Measurements from ENCODE around the gene CNTNAP5.

The CNTNAP5 gene

GRCh38 chr2:124572934-124573634 lies 548.0 kb downstream of the CNTNAP5 start:
- no peak for DNase-seq (ENCODE audit: low read depth)
- no peak for TF ChIP-seq CTCF (conservative IDR thresholded peaks at IDR 0.05; ENCODE audit: low read depth, low read length)
- H3K4me3 ChIP-seq (ENCODE audit: low read length) = no peak overlapping the region

GRCh38 chr2:124575497-124575896 lies 550.4 kb downstream of the CNTNAP5 start:
- TF ChIP-seq CTCF (conservative IDR thresholded peaks at IDR 0.05; ENCODE audit: low read depth, low read length) = no peak
- DNase-seq (ENCODE audit: low read depth) = no peak
- no peak overlapping the region for H3K4me3 ChIP-seq (ENCODE audit: low read length)

DNA sequence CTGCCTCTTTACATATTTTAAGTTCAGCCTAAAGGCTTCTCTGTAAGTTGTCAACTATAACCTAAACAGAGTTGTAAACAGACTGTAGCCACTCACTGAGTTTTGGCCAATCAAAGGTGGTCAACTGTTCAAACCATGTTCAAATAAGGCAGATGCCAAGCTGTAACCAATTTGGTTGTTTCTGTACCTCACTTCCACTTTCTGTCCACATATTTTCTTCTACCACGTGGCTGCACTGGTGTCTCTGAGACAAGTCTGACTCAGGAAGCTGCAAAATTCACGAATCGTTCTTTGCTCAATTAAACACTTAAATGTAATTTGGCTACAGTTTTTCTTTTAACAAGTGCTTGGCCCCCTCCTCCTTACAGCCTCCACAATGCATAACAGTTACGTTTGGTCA lies 555.2 kb downstream of the CNTNAP5 start:
- no peak for DNase-seq (ENCODE audit: low read depth)
- no peak for TF ChIP-seq CTCF (conservative IDR thresholded peaks at IDR 0.05; ENCODE audit: low read depth, low read length)
- H3K4me3 ChIP-seq (ENCODE audit: low read length) = no peak overlapping the region

DNA sequence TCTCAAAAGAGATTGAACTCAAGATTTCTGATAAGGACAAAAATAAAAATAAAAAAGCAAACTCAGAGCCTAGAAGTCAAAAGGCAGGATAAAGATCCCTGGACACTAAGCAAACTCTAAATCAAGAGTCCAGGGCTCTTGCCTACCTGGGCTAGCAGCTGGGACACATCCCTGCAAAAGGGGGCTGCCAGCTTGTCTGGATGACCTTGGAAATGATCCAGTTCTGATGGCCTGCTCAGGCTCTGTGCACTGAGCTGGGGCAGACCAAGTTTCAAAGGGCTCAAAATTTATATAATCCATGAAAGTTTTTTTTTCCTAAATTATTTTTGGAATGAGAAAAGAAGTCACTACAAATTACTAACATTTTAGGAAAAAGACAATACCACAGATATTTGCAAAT lies 557.3 kb downstream of the CNTNAP5 start:
- DNase-seq (ENCODE audit: low read depth) = no peak
- no peak for TF ChIP-seq CTCF (conservative IDR thresholded peaks at IDR 0.05; ENCODE audit: low read depth, low read length)
- H3K4me3 ChIP-seq (ENCODE audit: low read length) = no peak overlapping the region

GRCh38 chr2:124584615-124585014 lies 559.5 kb downstream of the CNTNAP5 start:
- no peak for DNase-seq (ENCODE audit: low read depth)
- TF ChIP-seq CTCF (conservative IDR thresholded peaks at IDR 0.05; ENCODE audit: low read depth, low read length) = no peak
- no peak overlapping the region for H3K4me3 ChIP-seq (ENCODE audit: low read length)

- H3K4me3 ChIP-seq (ENCODE audit: low read length) = no peak overlapping the region
Measured at GRCh38 chr2:124585277-124585676, 560.2 kb downstream of the CNTNAP5 start.

More at GRCh38 chr2:124585277-124585676, 560.2 kb downstream of the CNTNAP5 start:
- TF ChIP-seq CTCF (conservative IDR thresholded peaks at IDR 0.05; ENCODE audit: low read depth, low read length) = no peak
- no peak for DNase-seq (ENCODE audit: low read depth)
